Parathyroid adenoma (tissue), 2 donors: ENCODE results near the gene DUSP21.
"Not testable (repeated sequence)": the region's sequence is repeated elsewhere in the genome, so short reads cannot be mapped to it uniquely, and the experiment has no call there.

Experiments used
- H2AFZ ChIP-seq: fragments of 300-600 bp; sonication (generic); one replicate; pipeline ENCODE4 v1.7.0; 2017; ENCODE audit warnings: antibody characterized with exemption, mild to moderate bottlenecking
- H3K27ac ChIP-seq: fragments of 300-600 bp; sonication (generic); one replicate; pipeline ENCODE4 v1.7.0; 2017
- H3K27me3 ChIP-seq: fragments of 300-600 bp; sonication (generic); one replicate; pipeline ENCODE4 v1.7.0; 2017; ENCODE audit warnings: low read length; ENCODE audit not compliant: control insufficient read depth, insufficient read depth
- H3K36me3 ChIP-seq: fragments of 300-600 bp; sonication (generic); one replicate; pipeline ENCODE4 v1.7.0; 2017; ENCODE audit warnings: low read length; ENCODE audit not compliant: control insufficient read depth, insufficient read depth
- H3K4me1 ChIP-seq: fragments of 300-600 bp; sonication (generic); one replicate; pipeline ENCODE4 v1.7.0; 2017; ENCODE audit warnings: control low read depth
- H3K4me2 ChIP-seq: fragments of 300-600 bp; sonication (generic); one replicate; pipeline ENCODE4 v1.7.0; 2017; ENCODE audit warnings: low read length
- H3K4me3 ChIP-seq: fragments of 300-600 bp; sonication (generic); one replicate; pipeline ENCODE4 v1.7.0; 2017; ENCODE audit warnings: low read depth, low read length
- H3K79me2 ChIP-seq: fragments of 300-600 bp; sonication (generic); one replicate; pipeline ENCODE4 v1.7.0; 2017; ENCODE audit warnings: control low read depth
- H3K9ac ChIP-seq: fragments of 300-600 bp; sonication (generic); one replicate; pipeline ENCODE4 v1.7.0; 2017; ENCODE audit warnings: mild to moderate bottlenecking
- H3K9me3 ChIP-seq: fragments of 300-600 bp; sonication (generic); one replicate; pipeline ENCODE4 v1.7.0; 2017; ENCODE audit warnings: low read length; ENCODE audit not compliant: control insufficient read depth
- CTCF ChIP-seq: fragments of 300-600 bp; sonication (generic); IDR thresholded peaks from one replicate; pipeline ENCODE4 v1.7.0; 2017; ENCODE audit warnings: antibody characterized with exemption, mild to moderate bottlenecking
- donor health status: primary hyperparathyroidism.

The DUSP21 gene

GRCh38 chrX:44817029-44817428 lies 26.8 kb upstream of the DUSP21 start:
- TF ChIP-seq CTCF = no peak
- Histone ChIP-seq H3K4me1 (no peaks in the 10 kb centered on the region), H3K4me2 (no peak overlapping the region), H3K79me2 (no peaks in the 10 kb centered on the region), H3K27me3 (no peaks in the 10 kb centered on the region), H3K9ac (no peak overlapping the region), H3K4me3 (no peak overlapping the region), H3K36me3 (no peaks in the 10 kb centered on the region), H2AFZ (no peak overlapping the region), H3K9me3 (no peaks in the 10 kb centered on the region), H3K27ac (no peak overlapping the region)

GRCh38 chrX:44822601-44823000 lies 21.2 kb upstream of the DUSP21 start:
- H3K9me3 ChIP-seq = no peaks in the 10 kb centered on the region
- no peaks in the 10 kb centered on the region for H3K36me3 ChIP-seq
- no peak overlapping the region for H3K4me2 ChIP-seq
- H3K79me2 ChIP-seq = no peaks in the 10 kb centered on the region
- no peak for TF ChIP-seq CTCF
- no peak overlapping the region for H3K4me3 ChIP-seq
- no peak overlapping the region for H3K27ac ChIP-seq
- no peaks in the 10 kb centered on the region for H3K4me1 ChIP-seq
- H3K9ac ChIP-seq = no peak overlapping the region
- H2AFZ ChIP-seq = no peak overlapping the region
- no peaks in the 10 kb centered on the region for H3K27me3 ChIP-seq

- H3K9ac ChIP-seq, H3K4me3 ChIP-seq, H3K36me3 ChIP-seq, H3K4me1 ChIP-seq, H3K79me2 ChIP-seq, H3K27ac ChIP-seq, H3K4me2 ChIP-seq, H2AFZ ChIP-seq, H3K27me3 ChIP-seq, H3K9me3 ChIP-seq: not testable (repeated sequence)
These were observed 20.6 kb upstream of the DUSP21 start for GRCh38 chrX:44823193-44823592.

- Histone ChIP-seq H3K4me2 (no peak overlapping the region), H3K4me1 (no peaks in the 10 kb centered on the region), H3K27ac (no peak overlapping the region), H3K36me3 (no peaks in the 10 kb centered on the region), H3K79me2 (no peaks in the 10 kb centered on the region), H3K9me3 (no peaks in the 10 kb centered on the region), H3K9ac (no peak overlapping the region), H2AFZ (no peak overlapping the region), H3K27me3 (no peaks in the 10 kb centered on the region), H3K4me3 (no peak overlapping the region)
- TF ChIP-seq CTCF = no peak
These were observed 15.7 kb upstream of the DUSP21 start for GRCh38 chrX:44828008-44828605.

- Histone ChIP-seq H3K36me3 (no peaks in the 10 kb centered on the region), H3K4me3 (no peak overlapping the region), H3K9me3 (no peaks in the 10 kb centered on the region), H3K27ac (no peak overlapping the region), H3K27me3 (no peaks in the 10 kb centered on the region), H3K79me2 (no peaks in the 10 kb centered on the region), H2AFZ (no peak overlapping the region), H3K4me1 (no peaks in the 10 kb centered on the region), H3K4me2 (no peak overlapping the region), H3K9ac (no peak overlapping the region)
- no peak for TF ChIP-seq CTCF
These were observed 14.0 kb upstream of the DUSP21 start for GRCh38 chrX:44829832-44830231.
